ENCODE data around the gene TM7SF3.

- TF ChIP-seq POLR2A (IDR thresholded peaks at IDR 0.05) = no peak
- no peak for TF ChIP-seq CTCF (IDR thresholded peaks at IDR 0.05)
Measured at GRCh38 chr12:27018037-27018436, 3.9 kb upstream of the TM7SF3 start.
